Measurements from ENCODE around the gene BRICD5. TPM values are rescaled to one million over a fixed set of nuclear protein-coding genes. Genes with fewer than 3 reads are reported as not detected.
A peak's percentile ranks its signal among the peaks of the same experiment; 100 is the strongest.

Gene BRICD5
- total and polyA plus RNA-seq, 2 of the 13 experiments (the other 11 are each of a cell fraction or from before 2014, with no cell fraction given): 1.6 to 5.8 TPM

GRCh38 chr16:2231016-2231931 is 20.6 kb upstream of the BRICD5 start:
- Histone ChIP-seq H3K79me2 (ENCODE audit: insufficient read depth, low read length) (no peaks in the 10 kb centered on the region), H4K20me1 (ENCODE audit: insufficient read depth, low read length) (peaks cover 7% of the 10 kb centered on the region), H3K9ac (ENCODE audit: insufficient read depth, low read depth, low read length) (no peak overlapping the region), H3K36me3 (replicated peaks in 1 of 2; ENCODE audit: control insufficient read depth in 1 of 2, insufficient read depth in 2 of 2, low read length in 2 of 2) (peaks cover 23 to 43% of the 10 kb centered on the region in 2 experiments; a peak in 4 of 5 replicates), H2AFZ (ENCODE audit: low read length) (no peak overlapping the region), H3K9me3 (ENCODE audit: low read length) (no peaks in the 10 kb centered on the region), H3K4me2 (ENCODE audit: low read depth, low read length) (no peak overlapping the region), H3K4me3 (replicated peaks in 1 of 3; ENCODE audit: insufficient read depth in 1 of 3, low read depth in 2 of 3, low read length in 3 of 3) (no peak overlapping the region), H3K27ac (ENCODE audit: extremely low read length, insufficient read depth, low read length) (no peak overlapping the region), H3K4me1 (ENCODE audit: insufficient read depth, low read length) (peaks cover 11% of the 10 kb centered on the region), H3K27me3 (ENCODE audit: control insufficient read depth in 1 of 2, insufficient read depth in 2 of 2, low read length in 2 of 2) (no peaks in the 10 kb centered on the region)
- intact Hi-C loops (cut with micrococcal nuclease; ENCODE audit: unreplicated experiment) (no loop called here), in situ Hi-C loops (cut with HindIII; ENCODE audit: extremely low pct_ligation_motif_present, low pct_unique_long_range_greater_than_20kb) (no loop called here)
- no peak for ATAC-seq
- ChIA-PET CTCF (ENCODE audit: low intra/inter-chr PET ratio, low total read pairs) (no interaction called here), POLR2A (interaction anchor here (1.3 kb wide), 1 partner anchor 20 kb away, joined by 5 read pairs; the partner anchor contains the start of gene ECI1)
- 96% methylated on average over 18 of the region's 29 CpGs for WGBS (ENCODE audit: low lambda C conversion rate)
- no peak for DNase-seq (ENCODE audit: low spot score)
- FAIRE-seq: no peak
- TF ChIP-seq RFX3 (CRISPR knock-in tag; IDR thresholded peaks at IDR 0.05): no peak
- 0 out of 2 replicates have a peak, but pooled peaks have one; percentile 27 for TF ChIP-seq HNRNPL (IDR thresholded peaks at IDR 0.05; ENCODE audit: low read depth, low read length)
- BruUV-seq (replicated peaks): no TSS peak

GRCh38 chr16:2230376-2230775 is 19.7 kb upstream of the BRICD5 start:
- no peaks in the 10 kb centered on the region for H3K9me3 ChIP-seq (ENCODE audit: low read length)
- no peak overlapping the region for H3K27ac ChIP-seq (ENCODE audit: extremely low read length, insufficient read depth, low read length)
- ChIA-PET CTCF (ENCODE audit: low intra/inter-chr PET ratio, low total read pairs) (no interaction called here), POLR2A (interaction anchor here (1.3 kb wide), 1 partner anchor 21 kb away, joined by 5 read pairs; the partner anchor contains the start of gene ECI1)
- peaks cover 23 to 43% of the 10 kb centered on the region in 2 experiments; a peak in 4 of 5 replicates for H3K36me3 ChIP-seq (replicated peaks in 1 of 2; ENCODE audit: control insufficient read depth in 1 of 2, insufficient read depth in 2 of 2, low read length in 2 of 2)
- no peak for ATAC-seq
- FAIRE-seq: no peak
- no peaks in the 10 kb centered on the region for H3K27me3 ChIP-seq (ENCODE audit: control insufficient read depth in 1 of 2, insufficient read depth in 2 of 2, low read length in 2 of 2)
- peak; percentile 28 for TF ChIP-seq AGO2 (optimal IDR thresholded peaks at IDR 0.05; ENCODE audit: low read depth, low read length)
- no peak for TF ChIP-seq JUN (CRISPR knock-in tag; IDR thresholded peaks at IDR 0.05)
- no peak overlapping the region for H3K9ac ChIP-seq (ENCODE audit: insufficient read depth, low read depth, low read length)
- in situ Hi-C loops (cut with HindIII; ENCODE audit: extremely low pct_ligation_motif_present, low pct_unique_long_range_greater_than_20kb) (no loop called here), intact Hi-C loops (cut with micrococcal nuclease; ENCODE audit: unreplicated experiment) (no loop called here)
- no peak for DNase-seq (ENCODE audit: low spot score)
- BruUV-seq (replicated peaks): no TSS peak
- H3K79me2 ChIP-seq (ENCODE audit: insufficient read depth, low read length): peaks cover 3% of the 10 kb centered on the region
- 100% methylated on average over 5 of the region's 13 CpGs for WGBS (ENCODE audit: low lambda C conversion rate)
- H4K20me1 ChIP-seq (ENCODE audit: insufficient read depth, low read length): peaks cover 11% of the 10 kb centered on the region
- no peak overlapping the region for H2AFZ ChIP-seq (ENCODE audit: low read length)
- H3K4me2 ChIP-seq (ENCODE audit: low read depth, low read length): no peak overlapping the region
- H3K4me1 ChIP-seq (ENCODE audit: insufficient read depth, low read length): peaks cover 17% of the 10 kb centered on the region
- no peak overlapping the region for H3K4me3 ChIP-seq (replicated peaks in 1 of 3; ENCODE audit: insufficient read depth in 1 of 3, low read depth in 2 of 3, low read length in 3 of 3)
